Stimulated activated CD4-positive, alpha-beta T cell treated with anti-CD3 and anti-CD28 coated beads, Interleukin-2, amount 100 ng/mL, for 4 hours (primary cell): ENCODE results near the gene MCM8.

Experiments
- DNase-seq: peaks from one replicate; pipeline ENCODE4 v3.0.0-alpha.2; 2020; ENCODE audit warnings: low read depth

MCM8 gene

DNA sequence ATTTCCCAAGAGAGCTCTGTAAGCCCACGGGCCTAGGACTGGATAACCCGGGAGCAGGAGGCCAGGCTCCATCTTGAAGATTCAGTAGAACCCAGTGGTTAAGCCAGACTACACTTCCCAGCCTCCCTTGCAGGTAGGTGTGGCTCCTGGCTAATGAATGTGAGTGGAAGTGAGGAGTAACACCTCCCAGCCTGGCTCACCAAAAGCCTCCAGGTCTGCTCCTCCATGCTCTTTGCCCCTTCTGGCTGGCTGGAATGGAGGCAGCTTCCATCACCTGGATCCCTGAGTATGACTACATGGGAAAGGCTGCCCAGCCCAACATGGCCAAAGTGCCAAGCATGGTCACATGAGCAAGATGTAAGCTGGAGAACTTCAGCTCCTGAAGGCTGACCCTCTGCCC, 93.7 kb downstream of the MCM8 start:
- no peak for DNase-seq

DNA sequence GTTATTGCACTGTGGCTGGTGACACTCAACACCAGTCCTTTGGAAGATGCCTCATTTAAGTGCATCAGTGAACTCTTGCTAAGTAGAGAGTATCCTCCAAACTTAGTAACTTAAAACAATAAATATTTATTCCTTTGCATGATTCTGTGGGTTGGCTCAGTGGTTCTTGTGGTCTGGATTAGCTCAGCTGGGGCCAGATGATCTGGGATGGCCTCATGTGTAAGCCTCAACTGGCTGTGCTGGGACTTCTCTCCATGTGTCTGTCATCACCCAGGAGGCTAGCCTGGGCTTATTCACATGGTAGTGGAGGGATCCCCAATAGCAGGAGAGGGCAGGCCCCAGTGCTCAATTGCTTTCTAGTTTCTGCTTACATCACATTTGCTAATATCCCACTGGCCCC, 95.1 kb downstream of the MCM8 start:
- DNase-seq, result no peak

DNA sequence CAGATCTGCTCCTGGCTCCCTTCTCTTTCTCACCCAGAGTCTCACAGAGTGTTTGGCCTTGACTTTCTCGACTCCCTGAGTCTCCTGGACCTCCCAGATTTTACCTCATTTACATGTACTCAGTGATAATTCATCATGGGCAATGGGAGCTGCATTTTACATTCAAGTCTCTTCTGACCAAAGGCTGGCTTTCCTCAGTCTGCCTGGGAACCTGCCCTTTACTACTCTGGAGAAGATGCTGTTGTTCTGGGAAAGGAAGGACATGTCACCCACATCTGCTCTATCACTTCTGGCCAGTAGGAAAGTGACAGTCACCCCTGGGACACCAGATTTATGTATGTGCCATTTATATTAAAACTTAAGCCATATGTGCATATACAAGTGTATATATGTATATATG, 96.0 kb downstream of the MCM8 start:
- no peak for DNase-seq

DNA sequence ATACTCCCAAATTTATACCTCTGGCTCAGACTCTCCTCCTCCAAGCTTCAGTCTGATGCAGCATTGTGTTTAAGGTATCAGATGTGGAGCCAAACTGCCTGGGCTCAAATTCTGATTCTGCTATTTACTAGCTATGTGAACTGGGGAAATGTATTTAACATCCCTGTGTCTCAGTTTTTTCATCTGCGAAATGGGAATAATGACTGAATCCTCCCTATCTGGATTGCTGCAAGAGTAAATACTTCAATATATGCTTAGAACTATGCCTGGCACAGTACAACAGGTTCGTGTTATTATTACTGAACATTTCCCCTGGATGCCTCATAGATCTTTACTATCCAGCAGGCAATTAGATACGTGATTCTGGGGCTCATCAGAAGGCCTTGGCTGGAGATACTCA, 97.9 kb downstream of the MCM8 start:
- DNase-seq, result no peak
